ENCODE data around the gene DPEP3.
A peak's percentile ranks its signal among the peaks of the same experiment; 100 is the strongest.

Gene DPEP3

DNA sequence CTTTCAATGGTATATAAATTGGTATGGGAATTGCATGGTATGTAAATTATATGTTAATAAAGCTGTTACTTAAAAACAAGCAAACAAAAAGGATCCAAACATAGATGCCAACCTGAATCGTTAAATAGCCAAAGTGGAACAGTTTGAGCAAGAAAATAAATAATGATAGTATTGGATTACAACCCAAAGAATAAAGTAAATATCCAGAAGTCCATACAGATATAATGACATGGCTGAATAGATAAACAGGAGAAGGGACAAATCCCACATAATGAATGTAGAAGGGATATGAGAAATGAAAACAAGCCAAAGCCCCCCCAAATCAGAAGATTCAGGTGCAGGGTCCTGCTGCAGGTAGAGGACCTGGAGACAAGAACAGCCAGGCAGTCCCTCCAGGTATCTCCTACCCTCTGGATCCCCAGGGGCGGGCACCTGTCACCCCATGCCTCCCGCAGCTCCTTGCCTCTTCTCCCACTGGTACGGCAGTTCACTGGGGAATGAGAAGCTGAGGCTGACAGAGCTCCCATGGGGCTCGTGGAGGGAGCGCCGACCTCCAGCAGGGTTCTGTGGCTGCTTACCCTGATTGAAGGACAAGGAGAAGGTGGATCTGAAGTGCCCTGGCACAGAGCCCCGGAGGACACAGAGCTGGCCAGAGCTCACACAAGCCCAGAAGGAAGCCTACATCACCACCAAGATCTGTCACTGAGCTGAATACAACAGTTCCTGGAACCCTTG, 26.5 kb downstream of the DPEP3 start:
- no peak for TF ChIP-seq POLR2A (IDR thresholded peaks at IDR 0.05; ENCODE audit: low read depth, low read length)
- FAIRE-seq (no peak), DNase-seq (ENCODE audit: insufficient read length, low spot score) (no peak)

GRCh38 chr16:67951485-67951884, 28.8 kb downstream of the DPEP3 start:
- DNase-seq (ENCODE audit: insufficient read length, low spot score) (no peak), FAIRE-seq (no peak)
- no peak for TF ChIP-seq POLR2A (IDR thresholded peaks at IDR 0.05; ENCODE audit: low read depth, low read length)

DNA sequence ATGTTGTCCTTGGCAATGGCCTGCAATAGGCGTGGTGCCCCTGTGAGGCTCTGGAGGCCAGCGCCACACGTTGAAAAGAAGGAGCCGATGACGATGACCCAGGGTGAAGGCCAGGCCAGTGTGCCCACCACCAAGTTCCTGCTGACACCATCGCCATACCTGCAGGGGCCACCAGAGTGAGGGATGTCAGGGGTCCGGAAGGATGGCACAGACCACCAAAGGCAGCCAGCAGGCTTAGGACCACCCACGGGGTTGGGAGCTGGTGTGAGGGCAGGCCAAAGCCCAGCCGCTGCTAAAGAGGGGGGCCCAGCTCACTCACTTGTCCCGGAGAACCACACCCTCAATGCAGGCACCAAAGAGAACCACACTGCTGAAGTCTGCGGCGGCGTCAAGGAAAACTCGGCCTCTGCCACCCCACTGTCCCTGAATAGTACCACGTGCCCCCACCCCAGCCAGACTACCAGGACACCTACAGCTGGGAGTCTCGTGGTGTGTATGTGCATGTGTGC, 29.9 kb downstream of the DPEP3 start:
- no peak for FAIRE-seq
- no peak for TF ChIP-seq POLR2A (IDR thresholded peaks at IDR 0.05; ENCODE audit: low read depth, low read length)
- DNase-seq (ENCODE audit: insufficient read length, low spot score), result no peak

- DNase-seq (ENCODE audit: insufficient read length, low spot score) (no peak), FAIRE-seq (no peak)
- TF ChIP-seq POLR2A (IDR thresholded peaks at IDR 0.05; ENCODE audit: low read depth, low read length), result no peak
Observed at GRCh38 chr16:67949645-67950044, 30.7 kb downstream of the DPEP3 start.

DNA sequence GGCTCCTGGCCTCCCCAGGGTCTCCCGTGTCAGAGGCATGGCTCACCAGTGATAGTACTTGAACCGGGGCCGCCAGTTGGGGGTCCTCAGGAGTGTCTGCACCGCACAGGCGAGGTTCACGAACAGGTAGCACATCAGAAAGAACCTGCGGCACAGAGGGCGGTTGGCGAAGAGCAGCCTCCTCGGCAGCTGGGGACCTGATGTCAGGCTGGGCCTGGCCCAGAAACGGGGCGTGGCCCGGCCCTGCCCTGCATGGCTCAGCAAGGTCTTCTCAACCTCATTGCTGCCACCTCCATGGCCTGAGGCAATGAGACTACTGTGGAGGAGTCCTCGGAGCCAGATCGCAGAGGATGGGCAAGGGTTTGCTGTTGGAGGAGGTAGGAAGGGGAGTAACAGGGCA, 32.3 kb downstream of the DPEP3 start:
- no peak for TF ChIP-seq POLR2A (IDR thresholded peaks at IDR 0.05; ENCODE audit: low read depth, low read length)
- FAIRE-seq (no peak), DNase-seq (ENCODE audit: insufficient read length, low spot score) (no peak)

- FAIRE-seq (no peak), DNase-seq (ENCODE audit: insufficient read length, low spot score) (no peak)
- TF ChIP-seq POLR2A (IDR thresholded peaks at IDR 0.05; ENCODE audit: low read depth, low read length), result no peak
Observed at GRCh38 chr16:67946966-67947558, 33.2 kb downstream of the DPEP3 start.

DNA sequence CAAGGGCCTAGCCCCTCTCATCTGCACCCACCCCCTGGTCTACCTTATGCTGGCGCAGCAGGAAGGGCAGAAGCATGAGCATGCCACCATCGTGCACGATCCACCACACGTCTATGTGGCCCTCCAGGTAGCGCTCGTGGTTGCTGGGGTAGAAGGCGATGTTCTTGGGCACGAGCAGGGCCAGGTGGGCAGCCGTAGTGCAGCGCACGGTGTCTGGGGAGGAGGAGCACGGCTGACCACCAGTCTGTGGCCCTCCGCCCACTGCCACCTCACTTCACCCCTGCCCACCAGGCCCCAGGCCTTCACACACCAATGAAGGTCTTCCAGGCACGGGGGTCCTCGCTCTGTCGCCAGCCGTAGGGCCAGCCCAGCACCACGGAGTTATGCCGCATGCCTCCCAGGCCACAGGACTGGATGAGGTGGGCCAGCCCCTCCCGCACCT, 34.1 kb downstream of the DPEP3 start:
- no peak for TF ChIP-seq POLR2A (IDR thresholded peaks at IDR 0.05; ENCODE audit: low read depth, low read length)
- FAIRE-seq, result no peak
- no peak for DNase-seq (ENCODE audit: insufficient read length, low spot score)

DNA sequence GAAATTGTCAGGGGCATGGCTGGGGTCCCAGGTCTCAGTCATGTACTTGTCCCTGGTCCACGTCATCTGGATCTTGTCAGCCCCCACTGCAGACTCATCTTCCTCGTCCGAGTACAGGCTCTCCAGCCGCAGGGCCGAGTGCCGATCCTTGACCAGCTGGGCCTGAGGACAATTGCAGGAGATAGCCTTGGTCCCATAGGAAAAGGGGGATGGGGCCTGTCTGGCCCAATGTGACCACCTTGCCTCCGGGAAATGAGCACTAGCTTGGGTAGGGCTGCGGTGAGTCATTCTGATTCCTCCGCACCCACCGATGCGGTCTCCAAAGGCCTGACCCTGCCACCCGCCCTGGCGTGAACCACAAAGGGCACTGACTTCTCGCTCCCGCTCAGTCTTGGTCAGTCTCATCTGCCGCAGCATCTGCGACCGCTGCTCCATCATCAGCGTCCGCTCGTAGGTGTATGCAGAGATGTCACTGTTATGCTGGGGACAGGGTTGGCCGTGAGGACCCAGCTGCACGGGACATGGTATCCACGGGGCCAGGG, 34.8 kb downstream of the DPEP3 start:
- FAIRE-seq (no peak), DNase-seq (ENCODE audit: insufficient read length, low spot score) (no peak)

GRCh38 chr16:67944690-67945391, 35.5 kb downstream of the DPEP3 start:
- no peak for TF ChIP-seq POLR2A (IDR thresholded peaks at IDR 0.05; ENCODE audit: low read depth, low read length)
- DNase-seq (ENCODE audit: insufficient read length, low spot score) (no peak), FAIRE-seq (no peak)

More for the DNA sequence above, 34.8 kb downstream of the DPEP3 start:
- no peak for TF ChIP-seq POLR2A (IDR thresholded peaks at IDR 0.05; ENCODE audit: low read depth, low read length)

DNA sequence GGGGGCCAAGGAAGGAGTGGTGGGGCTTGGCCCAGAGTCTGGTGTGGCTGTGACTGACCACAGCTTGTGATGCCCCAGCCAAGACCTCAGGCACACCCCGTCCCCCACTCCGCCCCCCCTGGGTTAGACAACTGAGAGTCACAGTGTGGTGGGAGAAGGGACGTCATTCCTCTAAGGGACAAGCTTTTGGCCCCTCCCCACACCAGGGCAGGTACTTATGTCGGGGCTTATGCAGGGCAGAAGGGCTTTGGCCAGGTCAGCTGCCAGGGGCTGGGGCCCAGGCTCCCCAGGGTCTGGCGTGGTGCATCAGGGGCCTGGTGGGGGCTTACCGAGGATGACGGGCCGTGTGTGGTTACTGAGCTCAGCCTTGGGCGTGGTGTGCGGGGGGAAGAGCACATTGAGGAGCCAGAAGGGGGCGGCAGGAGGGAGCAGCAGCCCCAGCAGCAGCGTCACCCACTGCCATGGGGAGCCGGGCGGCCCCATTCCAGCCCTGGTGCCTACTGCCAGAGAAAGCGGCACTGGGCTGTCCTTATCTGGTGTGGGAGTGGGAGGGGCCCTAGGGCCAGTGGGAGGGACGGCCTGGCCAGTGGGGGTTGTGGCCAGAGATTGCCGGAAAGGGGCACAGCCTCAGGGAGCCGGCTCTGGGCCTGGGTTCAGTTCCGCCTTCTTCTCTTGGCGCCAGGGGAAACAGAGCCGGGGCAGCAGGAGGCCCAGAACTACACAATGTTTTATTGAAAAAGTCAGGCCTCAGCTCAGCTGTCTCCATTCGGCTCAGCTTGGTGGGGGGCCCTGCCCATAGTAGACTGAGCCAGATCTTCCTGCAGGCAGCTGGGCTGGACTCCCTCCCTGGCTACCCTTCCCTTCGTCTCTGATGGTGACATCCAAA, 36.4 kb downstream of the DPEP3 start, which contains the start of gene LCAT:
TSS of gene LCAT (minus strand) at position 502 of the 886 bp plus-strand sequence. CDS start at position 483, 19 bp downstream.
- no peak for DNase-seq (ENCODE audit: insufficient read length, low spot score)
- no peak for FAIRE-seq

GRCh38 chr16:67943256-67943618, 37.1 kb downstream of the DPEP3 start:
- DNase-seq (ENCODE audit: insufficient read length, low spot score) (no peak), FAIRE-seq (no peak)
- TF ChIP-seq POLR2A (IDR thresholded peaks at IDR 0.05; ENCODE audit: low read depth, low read length), result no peak

More for the DNA sequence above, 36.4 kb downstream of the DPEP3 start, which contains the start of gene LCAT:
- no peak for TF ChIP-seq POLR2A (IDR thresholded peaks at IDR 0.05; ENCODE audit: low read depth, low read length)

DNA sequence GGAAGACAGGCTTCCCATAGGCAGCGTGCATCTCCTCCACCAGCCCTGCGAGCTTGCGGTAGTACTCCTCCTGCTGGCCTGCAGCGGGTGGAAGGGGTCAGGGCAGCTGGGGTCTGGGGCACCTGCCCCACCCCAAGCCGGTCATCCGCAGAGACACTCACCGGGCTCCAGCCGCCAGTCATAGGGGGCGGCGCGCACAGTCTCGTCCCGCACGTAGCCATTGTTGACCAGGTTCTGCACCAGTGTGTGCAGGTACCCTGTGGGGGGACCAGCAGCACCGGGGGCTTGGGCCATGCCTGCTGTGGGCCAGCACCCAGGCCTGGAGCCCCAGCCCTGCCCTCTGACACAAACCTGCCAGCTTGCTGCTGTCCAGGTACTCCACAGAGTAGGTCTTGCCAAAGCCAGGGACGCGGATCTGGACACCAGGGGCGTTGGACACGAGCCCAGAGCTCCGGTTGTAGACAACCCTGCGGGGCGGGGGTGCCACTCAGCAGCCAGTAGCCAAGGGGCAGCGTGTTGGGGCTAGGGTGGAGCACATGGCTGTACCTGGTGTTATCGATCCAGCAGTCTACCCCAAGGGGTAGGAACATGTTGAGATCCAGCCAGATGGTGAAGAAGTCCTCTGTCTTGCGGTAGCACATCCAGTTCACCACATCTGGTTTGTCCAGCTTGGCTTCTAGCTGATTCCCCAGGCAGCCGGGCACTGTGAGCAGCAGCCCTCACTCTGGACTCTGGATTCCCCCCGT, 37.6 kb downstream of the DPEP3 start:
- no peak for TF ChIP-seq POLR2A (IDR thresholded peaks at IDR 0.05; ENCODE audit: low read depth, low read length)
- no peak for DNase-seq (ENCODE audit: insufficient read length, low spot score)
- FAIRE-seq, result no peak

GRCh38 chr16:67942200-67942509, 38.1 kb downstream of the DPEP3 start:
- TF ChIP-seq POLR2A (IDR thresholded peaks at IDR 0.05; ENCODE audit: low read depth, low read length), result no peak
- no peak for FAIRE-seq
- DNase-seq (ENCODE audit: insufficient read length, low spot score), result peak; percentile 33
